ENCODE data around the gene GMFB. TPM values are rescaled to one million over a fixed set of nuclear protein-coding genes. Genes with fewer than 3 reads are reported as not detected.

GMFB gene
- total and polyA plus RNA-seq, 8 donors, result 4.1 to 101 (median 29.2) TPM

GRCh38 chr14:54493293-54493692, 4.5 kb upstream of the GMFB start:
- no peak for TF ChIP-seq POLR2A (IDR thresholded peaks at IDR 0.05)
- H3K27me3 ChIP-seq, result no peaks in the 10 kb centered on the region
- peaks cover 7 to 15% (median 8%) of the 10 kb centered on the region in 4 donors for H3K4me1 ChIP-seq
- H3K36me3 ChIP-seq, result no peaks in the 10 kb centered on the region
- DNase-seq, result no peak
- intact Hi-C loops (cut with DNase I; ENCODE audit: low total_unique reads), result no loop called here
- 61 to 74% (median 70%) methylated on average over 13 of the region's 13 CpGs for WGBS, 5 donors
- no peak overlapping the region for H3K27ac ChIP-seq
- H3K4me3 ChIP-seq, result no peak overlapping the region
- H3K9me3 ChIP-seq, result no peaks in the 10 kb centered on the region

GRCh38 chr14:54490445-54491175, 1.8 kb upstream of the GMFB start:
- Histone ChIP-seq H3K9me3 (no peaks in the 10 kb centered on the region), H3K4me3 (no peak overlapping the region), H3K4me1 (peaks cover 20 to 41% (median 33%) of the 10 kb centered on the region in 4 donors), H3K27ac (no peak overlapping the region), H3K27me3 (no peaks in the 10 kb centered on the region), H3K36me3 (no peaks in the 10 kb centered on the region)
- intact Hi-C loops (cut with DNase I; ENCODE audit: low total_unique reads), result no loop called here
- no peak for DNase-seq
- 32 to 41% (median 34%) methylated on average over 3 of the region's 3 CpGs for WGBS, 5 donors
- TF ChIP-seq EP300 (IDR thresholded peaks at IDR 0.05) (no peak), CTCF (IDR thresholded peaks at IDR 0.05) (no peak), POLR2A (IDR thresholded peaks at IDR 0.05) (no peak), POLR2AphosphoS5 (IDR thresholded peaks at IDR 0.05) (no peak)

- intact Hi-C loops (cut with DNase I; ENCODE audit: low total_unique reads), result no loop called here
- 86 to 95% (median 88%) methylated on average over 4 of the region's 4 CpGs for WGBS, 5 donors
- no peaks in the 10 kb centered on the region for H3K36me3 ChIP-seq
- peaks cover 20 to 49% (median 37%) of the 10 kb centered on the region in 4 donors for H3K4me1 ChIP-seq
- no peaks in the 10 kb centered on the region for H3K9me3 ChIP-seq
- TF ChIP-seq CTCF (IDR thresholded peaks at IDR 0.05) (no peak), POLR2AphosphoS5 (IDR thresholded peaks at IDR 0.05) (no peak), POLR2A (IDR thresholded peaks at IDR 0.05) (no peak), EP300 (IDR thresholded peaks at IDR 0.05) (no peak)
- no peak for DNase-seq
- peak overlapping the region; percentile 67 to 92 (median 80) for H3K4me3 ChIP-seq
- H3K27ac ChIP-seq, result peak overlapping the region; percentile 83 to 98 (median 93)
- H3K27me3 ChIP-seq, result no peaks in the 10 kb centered on the region
Observed at GRCh38 chr14:54489731-54490444, 1.1 kb upstream of the GMFB start.

- no peak for DNase-seq
- Histone ChIP-seq H3K27ac (peak overlapping the region; percentile 83 to 98 (median 93)), H3K36me3 (no peaks in the 10 kb centered on the region), H3K27me3 (no peaks in the 10 kb centered on the region), H3K4me1 (peaks cover 20 to 55% (median 40%) of the 10 kb centered on the region in 4 donors), H3K4me3 (peak overlapping the region; percentile 67 to 92 (median 80)), H3K9me3 (no peaks in the 10 kb centered on the region)
- no peak for TF ChIP-seq POLR2AphosphoS5 (IDR thresholded peaks at IDR 0.05)
- TF ChIP-seq EP300 (IDR thresholded peaks at IDR 0.05), result no peak
- no peak for TF ChIP-seq CTCF (IDR thresholded peaks at IDR 0.05)
- no peak for TF ChIP-seq POLR2A (IDR thresholded peaks at IDR 0.05)
- 21 to 30% (median 26%) methylated on average over 5 of the region's 5 CpGs for WGBS, 5 donors
- intact Hi-C loops (cut with DNase I; ENCODE audit: low total_unique reads), result no loop called here
Observed at GRCh38 chr14:54489318-54489683, 521 bp upstream of the GMFB start.

Measured in stomach (tissue), 9 donors.